K562 (cell line): ENCODE data around the gene MANBA. TPM values are rescaled to one million over a fixed set of nuclear protein-coding genes. Genes with fewer than 3 reads are reported as not detected.

Experiments used
- ATAC-seq: fragments of 200-7000 bp; cut with Tn5 transposase; 3 replicates; pipeline ENCODE4 v1.9.1; 2020; ENCODE audit warnings: moderate library complexity
- BruUV-seq: library from RNA; stranded (reverse); fragments of 400-500 nt; replicated peaks from 2 replicates; lab custom pipeline; 2021; lab: Mats Ljungman, UMichigan
- CTCF ChIA-PET: fragments of 300-600 bp; formaldehyde crosslinking; extraction: SDS; loops from one replicate; lab custom pipeline; 2021; ENCODE audit warnings: low intra/inter-chr PET ratio; lab: Yijun Ruan, JAX
- POLR2A ChIA-PET: fragments of 300-600, 350-650 bp; sonication (Branson Sonifier 250); formaldehyde crosslinking; extraction: SDS; loops from one replicate; lab custom pipeline; 2021; ENCODE audit warnings: antibody characterized with exemption, inconsistent platforms; lab: Yijun Ruan, JAX
- DNase-seq, 4 experiments: peaks; one replicate each; pipeline versions ENCODE4 v3.0.0 to v3.0.0-alpha.2; 2011 to 2018; ENCODE audit warnings: low spot score in 3 of 4, mixed read lengths in 3 of 4; ENCODE audit errors: extremely low read depth in 1 of 4
- FAIRE-seq: peaks from 2 replicates; lab custom pipeline; 2011; peaks lifted over from hg19 to GRCh38; lab: Jason Lieb, UNC
- H2AFZ ChIP-seq: 2 replicates; pipeline ENCODE4 v1.6.0; 2011; ENCODE audit warnings: low read depth, low read length, control low read depth, inconsistent platforms
- H3K27ac ChIP-seq: fragments of 200-600 bp; 3 replicates; pipeline ENCODE4 v1.8.0; 2011; ENCODE audit warnings: low read depth, mild to moderate bottlenecking, control low read depth, inconsistent platforms, low read length, moderate library complexity, mixed read lengths; ENCODE audit errors: extremely low read depth
- H3K27me3 ChIP-seq, 2 experiments: fragments of 300-600 bp in 1 of 2; 2 replicates in 1 of 2; 3 replicates in 1 of 2; pipeline versions ENCODE4 v1.6.0 to v1.8.0; 2011; ENCODE audit warnings: inconsistent platforms in 2 of 2, low read length in 2 of 2, mild to moderate bottlenecking in 1 of 2, mixed read lengths in 1 of 2, moderate library complexity in 1 of 2; ENCODE audit not compliant: control insufficient read depth in 2 of 2, insufficient read depth in 2 of 2
- H3K36me3 ChIP-seq: fragments of 300-600 bp; 3 replicates; pipeline ENCODE4 v1.8.0; 2011; ENCODE audit warnings: mild to moderate bottlenecking, low read length, inconsistent platforms; ENCODE audit not compliant: control insufficient read depth, insufficient read depth
- H3K4me1 ChIP-seq, 2 experiments: fragments of 200-600 bp in 1 of 2; replicated peaks in 1 of 2; 2 replicates in 1 of 2; 3 replicates in 1 of 2; pipeline versions ENCODE4 v1.5.1 to v1.8.0; 2011; ENCODE audit warnings: inconsistent platforms in 2 of 2, low read length in 2 of 2, mild to moderate bottlenecking in 1 of 2, mixed read lengths in 1 of 2, moderate library complexity in 1 of 2; ENCODE audit not compliant: control insufficient read depth in 2 of 2, insufficient read depth in 2 of 2
- H3K4me2 ChIP-seq: 2 replicates; pipeline ENCODE4 v1.6.1; 2011; ENCODE audit warnings: low read length, control low read depth, inconsistent platforms, mixed read lengths; ENCODE audit not compliant: insufficient read depth
- H3K4me3 ChIP-seq: fragments of 200-600 bp; sonication (generic), shearing (Covaris generic); 2 replicates; pipeline ENCODE4 v1.5.1; 2016; ENCODE audit warnings: control low read depth, inconsistent platforms
- H3K79me2 ChIP-seq: fragments of 200-600 bp; 3 replicates; pipeline ENCODE4 v1.8.0; 2011; ENCODE audit warnings: low read length, inconsistent platforms; ENCODE audit not compliant: control insufficient read depth, insufficient read depth
- H3K9ac ChIP-seq, 2 experiments: 2 replicates each; pipeline versions ENCODE4 v1.6.0 to v1.6.1; 2011; ENCODE audit warnings: low read depth in 2 of 2, low read length in 2 of 2, control low read depth in 1 of 2, inconsistent platforms in 1 of 2, mild to moderate bottlenecking in 1 of 2, mixed read lengths in 1 of 2; ENCODE audit not compliant: insufficient read depth in 1 of 2
- H3K9me1 ChIP-seq: one replicate; pipeline ENCODE4 v1.6.0; 2011; ENCODE audit warnings: inconsistent platforms, mild to moderate bottlenecking, low read length, moderate library complexity; ENCODE audit not compliant: control insufficient read depth, insufficient read depth
- H3K9me3 ChIP-seq: replicated peaks from 2 replicates; pipeline ENCODE4 v1.5.1; 2011; ENCODE audit warnings: low read depth, low read length, inconsistent platforms; ENCODE audit not compliant: control insufficient read depth, insufficient read depth
- H4K20me1 ChIP-seq: replicated peaks from 2 replicates; pipeline ENCODE4 v1.6.1; 2011; ENCODE audit warnings: low read length, inconsistent platforms, mixed read lengths; ENCODE audit not compliant: control insufficient read depth, insufficient read depth
- CBFA2T3 ChIP-seq: fragments of 450-650 bp; IDR thresholded peaks from 2 replicates; pipeline ENCODE4 v1.6.1; 2017
- CREB1 ChIP-seq, 2 experiments: sonication (generic) in 1 of 2; formaldehyde crosslinking in 1 of 2; IDR thresholded peaks; 2 replicates each; pipeline versions ENCODE4 v1.6.1 to v1.8.0; 2012 to 2022; ENCODE audit warnings: inconsistent platforms in 1 of 2, mild to moderate bottlenecking in 1 of 2, missing genetic modification reagents in 1 of 2, moderate library complexity in 1 of 2
- NR3C1 ChIP-seq: sonication (generic); formaldehyde crosslinking; IDR thresholded peaks from 2 replicates; pipeline ENCODE4 v1.8.1; 2022; ENCODE audit warnings: missing genetic modification reagents
- WGBS: fragments of 100-300 bp; shearing (Covaris generic); methylation state at CpG from one replicate; pipeline ENCODE4 v1.1.6; 2016; ENCODE audit warnings: low coverage, mixed read lengths; ENCODE audit not compliant: insufficient coverage; ENCODE audit errors: missing lambda C conversion rate; 5-methylcytosine and 5-hydroxymethylcytosine counted together
- in situ Hi-C: fragments of 300-500 bp; cut with MboI; formaldehyde crosslinking; loops from 4 replicates; pipeline ENCODE4 v1.15.0; 2018; ENCODE audit warnings: inconsistent platforms, mixed read lengths
- intact Hi-C: fragments of 100-400 bp; cut with micrococcal nuclease; formaldehyde crosslinking; loops from 2 replicates; pipeline ENCODE4 v1.14.2; 2022
- polyA plus RNA-seq, 8 experiments: library from polyadenylated mRNA; depleted of rRNA in 4 of 8; stranded (reverse) in 5 of 8; unstranded in 3 of 8; fragments of >200 nt; fragmentation: Nextera tagmentation in 2 of 8; fragmentation: Illumina TruSeq in 1 of 8; extraction: Ambion mirVana in 2 of 8; extraction: Trizol in 1 of 8; gene quantifications; 2 replicates each; pipeline versions ENCODE4 v1.2.1 to v1.2.3, GENCODE V29; 2011 to 2014; ENCODE audit warnings: inconsistent platforms in 1 of 8, missing spikeins in 1 of 8
- total RNA-seq, 7 experiments: library from RNA; depleted of rRNA in 6 of 7; stranded (reverse); fragments of >200 nt in 6 of 7; fragmentation: Illumina TruSeq in 2 of 7; extraction: Trizol in 2 of 7; gene quantifications; 2 replicates each; pipeline versions ENCODE4 v1.2.1 to v1.2.3, GENCODE V29; 2011 to 2021; ENCODE audit warnings: low replicate concordance in 1 of 7

The MANBA gene
- total and polyA plus RNA-seq, 9 of the 15 experiments (the other 6 are each of a cell fraction or from before 2014, with no cell fraction given), result 1.8 to 12.9 (median 7.7) TPM

- no peaks in the 10 kb centered on the region for H3K79me2 ChIP-seq
- H3K4me2 ChIP-seq, result peak overlapping the region; percentile 54
- H3K36me3 ChIP-seq, result no peaks in the 10 kb centered on the region
- TF ChIP-seq NR3C1 (CRISPR knock-in tag) (no peak), CBFA2T3 (peak; percentile 39; the same call in 1 of the 2 replicates), CREB1 (IDR thresholded peaks at IDR 0.05) (peak; percentile 8; the same call in 1 of the 2 replicates), CREB1 (CRISPR knock-in tag; IDR thresholded peaks at IDR 0.05) (no peak)
- H3K27ac ChIP-seq, result peak overlapping the region; percentile 20; the same call in 2 of the 3 replicates
- peak; percentile 68 for ATAC-seq
- peaks cover 0 to 22% of the 10 kb centered on the region in 2 experiments; a peak in 3 of 5 replicates for H3K4me1 ChIP-seq
- no peaks in the 10 kb centered on the region for H3K9me3 ChIP-seq
- WGBS, result 16% methylated on average over 5 of the region's 5 CpGs
- CTCF ChIA-PET, result no interaction called here
- H4K20me1 ChIP-seq, result no peaks in the 10 kb centered on the region
- peak in 1 of 4 experiments; percentile 36 for DNase-seq
- H3K9me1 ChIP-seq, result no peaks in the 10 kb centered on the region
- peak; percentile 44 for FAIRE-seq
- intact Hi-C loops, result no loop called here
- no peaks in the 10 kb centered on the region for H3K27me3 ChIP-seq
- POLR2A ChIA-PET, result interaction anchor here (1.4 kb wide), 1 partner anchor 16 kb away, joined by 3 read pairs; no protein-coding TSS in a partner anchor
- no peak overlapping the region for H3K4me3 ChIP-seq
- H2AFZ ChIP-seq, result 0 out of 2 replicates have a peak overlapping the region, but pooled peaks have one; percentile 16
- no TSS peak for BruUV-seq
- H3K9ac ChIP-seq, result no peak overlapping the region; a peak in 1 of 4 replicates
- in situ Hi-C loops, result no loop called here
These were observed 76.7 kb downstream of the MANBA start for GRCh38 chr4:102683881-102684609.
